ENCODE data around the gene PTPRN2.

GRCh38 chr7:158512042-158512441, 75.6 kb downstream of the PTPRN2 start:
- TF ChIP-seq SUZ12 (IDR thresholded peaks at IDR 0.05) (no peak), ELF4 (IDR thresholded peaks at IDR 0.05) (no peak), SP1 (IDR thresholded peaks at IDR 0.05) (no peak), LEF1 (IDR thresholded peaks at IDR 0.05; ENCODE audit: borderline replicate concordance) (no peak), FOXM1 (IDR thresholded peaks at IDR 0.05; ENCODE audit: borderline replicate concordance) (no peak), BHLHE40 (IDR thresholded peaks at IDR 0.05; ENCODE audit: borderline replicate concordance) (no peak), PKNOX1 (IDR thresholded peaks at IDR 0.05) (no peak), CTBP1 (IDR thresholded peaks at IDR 0.05; ENCODE audit: borderline replicate concordance) (no peak), FOXK2 (IDR thresholded peaks at IDR 0.05) (no peak), NFRKB (IDR thresholded peaks at IDR 0.05) (no peak), HDGF (IDR thresholded peaks at IDR 0.05; ENCODE audit: borderline replicate concordance) (no peak), L3MBTL2 (conservative IDR thresholded peaks at IDR 0.05) (no peak), ARNT (IDR thresholded peaks at IDR 0.05) (no peak)
